22Rv1 (cell line): Measurements from ENCODE around the gene ITPRIPL1.
"Not testable (repeated sequence)": the region's sequence is repeated elsewhere in the genome, so short reads cannot be mapped to it uniquely, and the experiment has no call there.

Source experiments
- H3K27ac ChIP-seq: fragments of 450-650 bp; 2 replicates; pipeline ENCODE4 v1.5.1; 2017
- CTCF ChIP-seq: fragments of 450-650 bp; IDR thresholded peaks from 2 replicates; pipeline ENCODE4 v1.5.1; 2017; ENCODE audit warnings: mild to moderate bottlenecking
- ZFX ChIP-seq: fragments of 450-650 bp; IDR thresholded peaks from 2 replicates; pipeline ENCODE4 v1.6.1; 2017; ENCODE audit warnings: antibody characterized with exemption, borderline replicate concordance

ITPRIPL1 gene, protein sequence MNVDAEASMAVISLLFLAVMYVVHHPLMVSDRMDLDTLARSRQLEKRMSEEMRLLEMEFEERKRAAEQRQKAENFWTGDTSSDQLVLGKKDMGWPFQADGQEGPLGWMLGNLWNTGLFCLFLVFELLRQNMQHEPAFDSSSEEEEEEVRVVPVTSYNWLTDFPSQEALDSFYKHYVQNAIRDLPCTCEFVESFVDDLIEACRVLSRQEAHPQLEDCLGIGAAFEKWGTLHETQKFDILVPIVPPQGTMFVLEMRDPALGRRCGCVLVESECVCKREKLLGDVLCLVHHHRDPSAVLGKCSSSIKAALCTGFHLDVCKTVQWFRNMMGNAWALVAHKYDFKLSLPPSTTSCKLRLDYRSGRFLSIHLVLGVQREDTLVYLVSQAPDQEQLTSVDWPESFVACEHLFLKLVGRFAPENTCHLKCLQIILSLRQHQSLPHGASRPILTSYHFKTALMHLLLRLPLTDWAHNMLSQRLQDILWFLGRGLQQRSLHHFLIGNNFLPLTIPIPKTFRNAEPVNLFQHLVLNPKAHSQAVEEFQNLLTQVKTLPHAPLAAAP

DNA sequence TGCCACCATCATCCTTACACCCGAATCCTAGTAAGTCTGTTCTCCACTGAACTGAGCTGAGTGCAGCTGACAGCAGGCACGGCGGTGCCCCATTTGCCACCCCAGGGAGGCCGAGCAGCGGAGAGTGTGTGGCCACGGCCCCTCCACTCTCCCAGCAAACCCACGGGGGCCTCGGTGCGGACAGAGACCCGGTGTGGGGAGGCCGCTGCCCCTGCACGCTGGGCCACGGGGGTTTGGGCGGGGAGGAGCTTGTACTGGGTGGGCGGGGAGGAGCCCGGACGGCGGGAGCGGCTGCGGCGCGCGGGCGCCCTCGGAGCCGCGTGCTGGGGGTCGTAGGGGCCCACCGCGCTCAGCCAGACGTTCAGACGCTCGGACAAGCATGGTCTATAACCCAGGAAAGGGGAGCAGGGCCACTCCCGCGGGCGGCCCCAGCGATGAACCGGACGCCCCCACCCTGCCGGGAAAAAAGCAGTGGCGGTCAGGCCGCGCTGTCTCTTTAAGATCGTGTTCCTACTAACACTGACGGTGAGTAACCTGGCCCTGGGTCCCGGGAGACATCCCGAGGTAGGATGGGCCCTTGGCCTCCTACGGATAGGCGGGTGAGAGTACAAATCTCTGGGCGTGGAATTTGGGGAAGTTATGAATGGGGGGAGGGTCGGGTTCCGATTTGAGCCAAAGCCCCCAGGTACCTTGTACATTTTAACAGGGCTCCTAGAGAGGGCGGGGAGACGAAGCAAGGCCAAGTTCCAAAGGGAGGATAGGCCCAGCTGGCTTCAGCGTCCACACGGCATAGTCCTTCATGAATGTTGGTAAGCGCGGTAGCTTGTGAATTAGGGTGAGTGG lies at the start of gene ITPRIPL1:
Gene ITPRIPL1 (plus strand): TSS at position 277 of the 843 bp plus-strand sequence. CDS start 523 bp downstream, at position 800.
- no peak within 1 kb of the TSS for H3K27ac ChIP-seq
- TF ChIP-seq CTCF (no peak), ZFX (no peak)

- TF ChIP-seq CTCF (no peak), ZFX (no peak)
- no peak overlapping the region for H3K27ac ChIP-seq
Measured at GRCh38 chr2:96276787-96277499, 48.2 kb upstream of the ITPRIPL1 start.

- no peak overlapping the region for H3K27ac ChIP-seq
- no peak for TF ChIP-seq ZFX
- no peak for TF ChIP-seq CTCF
Measured at GRCh38 chr2:96287273-96287856, 37.8 kb upstream of the ITPRIPL1 start.

DNA sequence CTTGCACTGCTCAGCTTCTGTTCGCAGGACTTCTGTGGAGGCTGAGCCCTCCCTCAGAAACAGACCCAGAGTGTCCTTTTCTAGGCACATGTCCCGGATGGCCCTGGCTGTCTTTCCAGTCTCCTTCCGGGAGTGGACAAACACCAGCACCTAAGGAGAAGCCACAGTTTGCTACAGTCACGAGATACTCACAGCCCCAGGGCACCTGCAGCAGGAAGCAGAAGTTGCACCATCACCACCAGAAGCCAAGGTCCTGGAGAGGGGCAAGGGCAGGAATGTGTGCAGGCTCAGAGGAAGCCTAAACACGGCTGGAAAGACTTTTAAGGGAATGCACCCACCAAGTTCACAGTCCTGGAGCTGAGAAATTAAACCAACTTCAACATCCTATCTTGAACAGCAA lies 33.4 kb upstream of the ITPRIPL1 start:
- no peak for TF ChIP-seq ZFX
- no peak for TF ChIP-seq CTCF
- H3K27ac ChIP-seq = no peak overlapping the region

- H3K27ac ChIP-seq = not testable (repeated sequence)
Measured at GRCh38 chr2:96294271-96294670, 30.8 kb upstream of the ITPRIPL1 start.

- TF ChIP-seq ZFX (no peak), CTCF (no peak)
- H3K27ac ChIP-seq = no peak overlapping the region
Measured at GRCh38 chr2:96296925-96297324, 28.2 kb upstream of the ITPRIPL1 start.

DNA sequence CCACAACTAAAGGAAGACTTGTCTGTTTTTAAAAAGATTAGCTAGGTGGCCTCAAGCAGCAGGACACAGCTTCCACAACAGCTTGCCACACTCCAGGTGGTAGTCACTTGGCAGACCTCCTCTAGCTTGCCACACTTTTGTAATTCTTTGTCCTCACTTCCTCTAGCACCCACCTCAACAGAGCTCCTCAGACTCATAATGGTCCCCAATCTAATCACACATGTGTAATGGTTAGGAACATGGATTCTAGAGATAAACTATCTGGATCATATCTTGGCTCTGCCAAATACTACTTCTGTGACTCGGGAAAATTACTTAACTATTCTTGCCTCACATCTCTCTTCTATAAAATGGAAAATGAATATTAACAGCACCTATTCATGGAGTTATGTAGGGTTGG lies 23.3 kb upstream of the ITPRIPL1 start:
- TF ChIP-seq ZFX = no peak
- TF ChIP-seq CTCF = no peak
- no peak overlapping the region for H3K27ac ChIP-seq
